Measurements from ENCODE around the gene FGF7.

- TF ChIP-seq CTCF (conservative IDR thresholded peaks at IDR 0.05; ENCODE audit: low read depth in 2 of 2) (no peak), EZH2 (IDR thresholded peaks at IDR 0.05; ENCODE audit: low read depth, unreplicated experiment) (no peak)
These were observed 7.0 kb downstream of the FGF7 start for GRCh38 chr15:49430046-49430445.
